KMS-11 (cell line): ENCODE data around the gene CACHD1.

Experiments
- H2AFZ ChIP-seq: fragments of 200-600 bp; sonication (generic); 2 replicates; pipeline ENCODE4 v1.6.1; 2016; ENCODE audit warnings: antibody characterized with exemption, mixed run types, low read depth
- H3K27ac ChIP-seq: fragments of 200-600 bp; sonication (generic); 2 replicates; pipeline ENCODE4 v1.6.1; 2016; ENCODE audit warnings: mild to moderate bottlenecking, mixed run types
- H3K27me3 ChIP-seq: fragments of 200-600 bp; sonication (generic); 2 replicates; pipeline ENCODE4 v1.6.1; 2017; ENCODE audit warnings: mild to moderate bottlenecking, low read depth, mixed run types, moderate library complexity; ENCODE audit not compliant: insufficient read depth
- H3K36me3 ChIP-seq: fragments of 200-600 bp; sonication (generic); 2 replicates; pipeline ENCODE4 v1.6.1; 2017; ENCODE audit warnings: mild to moderate bottlenecking, mixed run types; ENCODE audit not compliant: insufficient read depth
- H3K4me1 ChIP-seq: fragments of 200-600 bp; sonication (generic); 2 replicates; pipeline ENCODE4 v1.6.1; 2016; ENCODE audit warnings: mild to moderate bottlenecking, low read depth, mixed run types; ENCODE audit not compliant: poor library complexity, severe bottlenecking
- H3K4me2 ChIP-seq: fragments of 200-600 bp; sonication (generic); 2 replicates; pipeline ENCODE4 v1.7.0; 2016; ENCODE audit warnings: mild to moderate bottlenecking, mixed run types
- H3K4me3 ChIP-seq: fragments of 200-600 bp; sonication (generic); IDR thresholded peaks from 2 replicates; pipeline ENCODE4 v1.6.1; 2017; ENCODE audit warnings: low read depth, low read length, mixed read lengths; ENCODE audit not compliant: insufficient read depth
- H3K79me2 ChIP-seq: fragments of 200-600 bp; sonication (generic); 2 replicates; pipeline ENCODE4 v1.6.1; 2016; ENCODE audit warnings: low read depth, mixed run types; ENCODE audit not compliant: insufficient read depth
- H3K9ac ChIP-seq: fragments of 200-600 bp; sonication (generic); 2 replicates; pipeline ENCODE4 v1.6.1; 2016; ENCODE audit warnings: mild to moderate bottlenecking, mixed run types
- H4K20me1 ChIP-seq: fragments of 200-600 bp; sonication (generic); 2 replicates; pipeline ENCODE4 v1.6.1; 2016; ENCODE audit warnings: mild to moderate bottlenecking, mixed run types; ENCODE audit not compliant: insufficient read depth
- CTCF ChIP-seq: fragments of 200-600 bp; sonication (generic); conservative IDR thresholded peaks from 2 replicates; pipeline ENCODE4 v1.6.1; 2017; ENCODE audit warnings: low read depth, mild to moderate bottlenecking, antibody characterized with exemption, low read length, moderate library complexity, mixed read lengths

CACHD1 gene

DNA sequence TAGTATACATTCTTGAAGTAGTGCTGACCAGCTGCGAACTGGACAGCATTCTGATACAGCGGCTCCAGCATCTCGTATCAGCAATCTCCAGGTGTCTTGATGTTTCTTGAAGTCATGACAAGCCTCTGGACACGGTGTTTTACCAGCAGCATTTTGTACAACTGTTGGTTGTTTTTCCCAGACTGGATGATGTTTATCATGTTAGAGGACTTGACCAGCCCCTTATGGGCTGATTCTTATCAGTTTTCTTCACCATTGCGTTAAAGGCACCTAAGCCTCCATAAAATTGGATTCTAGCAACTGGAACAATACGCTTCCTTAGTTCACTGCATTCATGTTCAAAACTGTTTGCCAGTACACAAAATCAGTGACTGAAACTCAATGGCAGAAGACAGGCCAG is 29.1 kb downstream of the CACHD1 start:
- no peaks in the 10 kb centered on the region for H3K79me2 ChIP-seq
- no peak for TF ChIP-seq CTCF
- H3K9ac ChIP-seq, result no peak overlapping the region
- no peak overlapping the region for H3K27ac ChIP-seq
- no peak overlapping the region for H3K4me3 ChIP-seq
- H2AFZ ChIP-seq, result no peak overlapping the region
- peaks cover 10% of the 10 kb centered on the region for H3K4me1 ChIP-seq
- H3K4me2 ChIP-seq, result no peak overlapping the region
- no peaks in the 10 kb centered on the region for H3K27me3 ChIP-seq
- H3K36me3 ChIP-seq, result no peaks in the 10 kb centered on the region
- H4K20me1 ChIP-seq, result no peaks in the 10 kb centered on the region

GRCh38 chr1:64499966-64500365 is 30.0 kb downstream of the CACHD1 start:
- Histone ChIP-seq H2AFZ (no peak overlapping the region), H3K9ac (no peak overlapping the region), H3K4me1 (peaks cover 2% of the 10 kb centered on the region), H3K79me2 (no peaks in the 10 kb centered on the region), H3K27ac (no peak overlapping the region), H3K4me2 (no peak overlapping the region), H3K4me3 (no peak overlapping the region), H3K36me3 (no peaks in the 10 kb centered on the region), H3K27me3 (no peaks in the 10 kb centered on the region), H4K20me1 (no peaks in the 10 kb centered on the region)
- no peak for TF ChIP-seq CTCF

GRCh38 chr1:64502083-64502482 is 32.2 kb downstream of the CACHD1 start:
- TF ChIP-seq CTCF, result no peak
- no peaks in the 10 kb centered on the region for H3K36me3 ChIP-seq
- no peaks in the 10 kb centered on the region for H3K4me1 ChIP-seq
- H3K79me2 ChIP-seq, result no peaks in the 10 kb centered on the region
- no peak overlapping the region for H3K27ac ChIP-seq
- H3K9ac ChIP-seq, result no peak overlapping the region
- H3K4me2 ChIP-seq, result no peak overlapping the region
- H3K27me3 ChIP-seq, result no peaks in the 10 kb centered on the region
- no peak overlapping the region for H2AFZ ChIP-seq
- H3K4me3 ChIP-seq, result no peak overlapping the region
- no peaks in the 10 kb centered on the region for H4K20me1 ChIP-seq

- Histone ChIP-seq H3K27ac (no peak overlapping the region), H3K4me1 (no peaks in the 10 kb centered on the region), H3K36me3 (no peaks in the 10 kb centered on the region), H3K79me2 (no peaks in the 10 kb centered on the region), H4K20me1 (no peaks in the 10 kb centered on the region), H3K27me3 (no peaks in the 10 kb centered on the region), H3K4me2 (no peak overlapping the region), H2AFZ (no peak overlapping the region), H3K4me3 (no peak overlapping the region), H3K9ac (no peak overlapping the region)
- no peak for TF ChIP-seq CTCF
Observed at GRCh38 chr1:64502931-64503330, 33.0 kb downstream of the CACHD1 start.
